Activated B cell treated with CpG ODN at 0.5 μM for 24 hours (primary cell): ENCODE data around the gene ANKRD55. TPM values are rescaled to one million over a fixed set of nuclear protein-coding genes. Genes with fewer than 3 reads are reported as not detected.
"Not testable (repeated sequence)": the region's sequence is repeated elsewhere in the genome, so short reads cannot be mapped to it uniquely, and the experiment has no call there.

ENCODE experiments used
- ATAC-seq: fragments of 200-7000 bp; cut with Tn5 transposase; one replicate; pipeline ENCODE4 v1.10.0; 2021; ENCODE audit warnings: low read depth, mild to moderate bottlenecking, moderate library complexity
- CTCF ChIA-PET: fragments of 350-600 bp; sonication (Branson Sonifier 250); formaldehyde crosslinking; loops from one replicate; lab custom pipeline; 2021; ENCODE audit warnings: antibody characterized with exemption; lab: Charles Lee
- POLR2A ChIA-PET: fragments of 350-600 bp; sonication (Branson Sonifier 250); formaldehyde crosslinking; loops from one replicate; lab custom pipeline; 2021; ENCODE audit warnings: antibody characterized with exemption; lab: Charles Lee
- DNase-seq: peaks from one replicate; pipeline ENCODE4 v3.0.0; 2022
- H3K27ac Mint-ChIP-seq: one replicate; pipeline ENCODE4 v1.8.0; 2020; ENCODE audit warnings: mixed read lengths
- H3K27me3 Mint-ChIP-seq: one replicate; pipeline ENCODE4 v1.8.0; 2021; ENCODE audit warnings: mixed read lengths
- H3K36me3 Mint-ChIP-seq: one replicate; pipeline ENCODE4 v1.8.0; 2021; ENCODE audit warnings: low read depth, mixed read lengths
- H3K4me1 Mint-ChIP-seq: one replicate; pipeline ENCODE4 v1.8.0; 2021; ENCODE audit warnings: mixed read lengths
- H3K4me3 Mint-ChIP-seq: one replicate; pipeline ENCODE4 v1.8.0; 2020; ENCODE audit warnings: mild to moderate bottlenecking, mixed read lengths
- H3K9me3 Mint-ChIP-seq: one replicate; pipeline ENCODE4 v1.8.0; 2020; ENCODE audit warnings: mixed read lengths
- intact Hi-C: fragments of 100-400 bp; cut with micrococcal nuclease; formaldehyde crosslinking; loops from one replicate; pipeline ENCODE4 v1.15.1; 2024
- total RNA-seq: library from RNA; stranded (reverse); gene quantifications from 2 replicates; pipeline ENCODE4 v1.2.3, GENCODE V29; 2022
- TF ChIP-seq, protein P1 (sequence below): fragments of 200-600 bp; IDR thresholded peaks from one replicate; pipeline ENCODE4 v1.8.0; 2022; ENCODE audit warnings: antibody characterized with exemption, mild to moderate bottlenecking

Gene ANKRD55
- total RNA-seq, 1 donor from 2014 or later, result not detected

DNA sequence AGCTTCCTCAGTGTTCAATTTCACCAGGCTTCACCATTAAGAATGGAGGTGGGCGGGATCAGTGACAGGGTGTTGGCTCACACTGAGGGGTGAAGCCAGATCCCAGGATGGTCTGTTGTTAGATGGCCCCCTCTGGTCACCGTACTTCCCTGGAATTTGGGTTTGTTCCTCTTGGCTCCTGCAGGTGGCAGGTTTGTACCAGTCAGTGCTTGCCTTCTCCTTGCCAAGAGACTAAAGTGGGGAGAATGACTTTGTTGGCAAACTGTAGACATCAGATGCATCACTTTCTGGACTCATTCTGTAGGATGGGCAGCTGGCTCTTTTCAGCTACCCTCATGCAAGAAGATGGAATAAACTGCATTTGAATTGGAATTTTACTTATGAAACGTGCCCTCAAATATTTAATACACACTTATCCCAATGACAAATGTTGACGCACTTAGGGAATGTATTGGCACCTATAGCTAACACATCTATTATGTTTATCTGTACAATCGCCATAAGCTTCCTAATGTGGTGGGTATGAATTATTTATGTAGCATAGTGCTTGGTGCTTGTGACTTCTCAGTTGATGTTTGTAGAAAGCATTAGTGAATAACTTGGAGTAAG is 31.4 kb upstream of the ANKRD55 start:
- H3K9me3 Mint-ChIP-seq, result no peaks in the 10 kb centered on the region
- no peaks in the 10 kb centered on the region for H3K27me3 Mint-ChIP-seq
- no peak overlapping the region for H3K4me3 Mint-ChIP-seq
- no peak for DNase-seq
- ChIA-PET POLR2A (no interaction called here), CTCF (interaction anchor here (0.6 to 3.8 kb wide), 14 partner anchors 8 to 955 kb away, joined by 3 to 21 read pairs (median 3); no protein-coding TSS in a partner anchor)
- ATAC-seq, result peak; percentile 60
- H3K4me1 Mint-ChIP-seq, result peaks cover 2% of the 10 kb centered on the region
- H3K36me3 Mint-ChIP-seq, result no peaks in the 10 kb centered on the region
- no peak overlapping the region for H3K27ac Mint-ChIP-seq
- TF ChIP-seq, protein P1, sequence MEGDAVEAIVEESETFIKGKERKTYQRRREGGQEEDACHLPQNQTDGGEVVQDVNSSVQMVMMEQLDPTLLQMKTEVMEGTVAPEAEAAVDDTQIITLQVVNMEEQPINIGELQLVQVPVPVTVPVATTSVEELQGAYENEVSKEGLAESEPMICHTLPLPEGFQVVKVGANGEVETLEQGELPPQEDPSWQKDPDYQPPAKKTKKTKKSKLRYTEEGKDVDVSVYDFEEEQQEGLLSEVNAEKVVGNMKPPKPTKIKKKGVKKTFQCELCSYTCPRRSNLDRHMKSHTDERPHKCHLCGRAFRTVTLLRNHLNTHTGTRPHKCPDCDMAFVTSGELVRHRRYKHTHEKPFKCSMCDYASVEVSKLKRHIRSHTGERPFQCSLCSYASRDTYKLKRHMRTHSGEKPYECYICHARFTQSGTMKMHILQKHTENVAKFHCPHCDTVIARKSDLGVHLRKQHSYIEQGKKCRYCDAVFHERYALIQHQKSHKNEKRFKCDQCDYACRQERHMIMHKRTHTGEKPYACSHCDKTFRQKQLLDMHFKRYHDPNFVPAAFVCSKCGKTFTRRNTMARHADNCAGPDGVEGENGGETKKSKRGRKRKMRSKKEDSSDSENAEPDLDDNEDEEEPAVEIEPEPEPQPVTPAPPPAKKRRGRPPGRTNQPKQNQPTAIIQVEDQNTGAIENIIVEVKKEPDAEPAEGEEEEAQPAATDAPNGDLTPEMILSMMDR, result no peak
- intact Hi-C loops, result loop anchor here (1.0 to 10.0 kb wide), 5 partner anchors 874 to 1092 kb away; partner anchors contain the start of gene CDC20B

DNA sequence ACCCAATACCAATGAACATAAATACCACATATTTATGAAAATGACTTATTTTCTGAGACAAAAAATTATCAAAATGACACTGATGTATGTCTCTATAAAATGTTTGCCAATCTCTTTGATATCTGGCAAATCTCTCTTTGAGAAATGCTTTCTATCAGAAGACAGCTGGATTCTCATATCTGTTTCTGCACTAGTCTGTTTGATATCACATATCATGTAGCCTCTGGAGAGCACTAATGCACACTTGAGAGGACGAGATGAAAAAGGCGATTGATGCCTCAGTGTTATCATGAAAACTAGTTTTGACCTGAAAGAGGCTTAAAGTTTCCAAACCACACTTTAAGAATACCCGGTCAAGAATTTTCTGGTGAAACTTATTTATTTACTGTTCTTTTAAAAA is 29.1 kb upstream of the ANKRD55 start:
- DNase-seq, result no peak
- Mint-ChIP-seq H3K4me3 (no peak overlapping the region), H3K36me3 (no peaks in the 10 kb centered on the region), H3K27ac (no peak overlapping the region), H3K4me1 (no peaks in the 10 kb centered on the region), H3K9me3 (no peaks in the 10 kb centered on the region), H3K27me3 (no peaks in the 10 kb centered on the region)
- ATAC-seq, result no peak
- TF ChIP-seq, protein P1, result no peak
- ChIA-PET POLR2A (no interaction called here), CTCF (interaction anchor here (3.8 kb wide), 1 partner anchor 576 kb away, joined by 21 read pairs; no protein-coding TSS in a partner anchor)
- intact Hi-C loops, result loop anchor here (10.0 kb wide), 1 partner anchor 1013 kb away; no protein-coding TSS in a partner anchor

DNA sequence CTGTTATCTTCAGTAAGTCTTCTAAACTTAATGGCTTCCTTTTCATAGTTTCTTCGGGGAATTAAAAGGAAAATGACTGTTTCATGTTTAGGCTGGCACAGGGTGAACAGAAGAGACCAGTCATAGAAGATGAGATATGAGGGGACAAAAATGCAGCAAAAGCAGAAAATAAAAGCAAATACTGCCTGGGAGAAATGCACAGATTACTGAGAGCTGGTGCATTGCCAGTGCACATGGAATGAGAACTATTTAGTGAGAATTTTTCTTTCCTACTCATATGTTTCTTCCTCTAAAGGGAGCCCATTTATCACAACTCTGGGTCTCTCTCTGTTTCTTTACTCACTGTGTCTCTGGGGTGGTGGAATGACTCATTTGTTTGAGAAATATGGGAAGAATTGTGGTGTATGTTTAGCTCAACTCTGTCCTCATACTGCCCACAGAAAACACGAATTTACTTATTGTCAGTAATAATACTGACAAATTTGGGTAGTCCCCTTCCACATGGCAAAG is 25.9 kb upstream of the ANKRD55 start:
- Mint-ChIP-seq H3K27ac (no peak overlapping the region), H3K4me1 (no peaks in the 10 kb centered on the region), H3K9me3 (no peaks in the 10 kb centered on the region), H3K36me3 (no peaks in the 10 kb centered on the region), H3K27me3 (no peaks in the 10 kb centered on the region), H3K4me3 (no peak overlapping the region)
- TF ChIP-seq, protein P1, result no peak
- POLR2A ChIA-PET, result no interaction called here
- CTCF ChIA-PET, result no interaction called here
- DNase-seq, result no peak
- intact Hi-C loops, result no loop called here
- no peak for ATAC-seq

DNA sequence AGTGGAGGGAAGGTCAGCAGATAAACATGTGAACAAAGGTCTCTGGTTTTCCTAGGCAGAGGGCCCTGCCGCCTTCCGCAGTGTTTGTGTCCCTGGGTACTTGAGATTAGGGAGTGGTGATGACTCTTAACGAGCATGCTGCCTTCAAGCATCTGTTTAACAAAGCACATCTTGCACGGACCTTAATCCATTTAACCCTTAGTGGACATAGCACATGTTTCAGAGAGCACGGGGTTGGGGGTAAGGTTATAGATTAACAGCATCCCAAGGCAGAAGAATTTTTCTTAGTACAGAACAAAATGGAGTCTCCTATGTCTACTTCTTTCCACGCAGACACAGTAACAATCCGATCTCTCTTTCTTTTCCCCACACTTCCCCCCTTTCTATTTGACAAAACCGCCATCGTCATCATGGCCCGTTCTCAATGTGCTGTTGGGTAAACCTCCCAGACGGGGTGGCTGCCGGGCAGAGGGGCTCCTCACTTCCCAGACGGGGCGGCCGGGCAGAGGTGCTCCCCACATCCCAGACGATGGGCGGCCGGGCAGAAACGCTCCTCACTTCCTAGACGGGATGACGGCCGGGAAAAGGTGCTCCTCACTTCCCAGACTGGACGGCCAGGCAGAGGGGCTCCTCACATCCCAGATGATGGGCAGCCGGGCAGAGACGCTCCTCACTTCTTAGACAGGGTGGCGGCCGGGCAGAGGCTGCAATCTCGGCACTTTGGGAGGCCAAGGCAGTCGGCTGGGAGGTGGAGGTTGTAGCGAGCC is 24.8 kb upstream of the ANKRD55 start:
- POLR2A ChIA-PET, CTCF ChIA-PET, H3K4me3 Mint-ChIP-seq: not testable (repeated sequence)

DNA sequence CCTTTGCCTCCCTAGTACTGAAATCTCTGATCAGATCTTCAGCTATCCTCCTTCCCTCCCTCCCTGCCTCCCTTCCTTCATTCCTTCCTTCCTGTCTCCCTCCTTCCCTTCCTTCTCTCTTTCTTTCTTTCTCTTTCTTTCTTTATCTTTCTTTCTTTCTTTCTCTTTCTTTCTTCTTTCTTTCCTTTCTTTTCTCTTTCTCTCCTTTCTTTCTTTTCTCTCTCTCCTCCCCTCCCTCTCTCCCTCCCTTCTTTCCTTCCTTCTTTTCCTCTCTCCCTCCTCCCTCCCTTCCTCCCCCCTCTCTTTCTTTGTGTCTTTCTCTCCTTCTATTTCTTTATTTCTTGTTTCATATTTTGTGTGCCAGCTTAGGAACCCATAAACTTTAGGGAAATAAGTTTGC is 23.9 kb upstream of the ANKRD55 start:
- no peak overlapping the region for H3K27ac Mint-ChIP-seq
- no peaks in the 10 kb centered on the region for H3K9me3 Mint-ChIP-seq
- CTCF ChIA-PET, result no interaction called here
- intact Hi-C loops, result no loop called here
- DNase-seq (no peak), ATAC-seq (no peak)
- no peaks in the 10 kb centered on the region for H3K4me1 Mint-ChIP-seq
- H3K36me3 Mint-ChIP-seq, result no peaks in the 10 kb centered on the region
- H3K4me3 Mint-ChIP-seq, result no peak overlapping the region
- no peaks in the 10 kb centered on the region for H3K27me3 Mint-ChIP-seq
- TF ChIP-seq, protein P1, result no peak
- POLR2A ChIA-PET, result no interaction called here

More for the DNA sequence above, 24.8 kb upstream of the ANKRD55 start:
- H3K9me3 Mint-ChIP-seq, H3K36me3 Mint-ChIP-seq, H3K27ac Mint-ChIP-seq, intact Hi-C loops, DNase-seq, H3K27me3 Mint-ChIP-seq, H3K4me1 Mint-ChIP-seq, ATAC-seq: not testable (repeated sequence)
